HG03460 (cell line): ENCODE results near the gene CFTR.

Experiments used
- ATAC-seq: cut with Tn5 transposase; IDR thresholded peaks from one replicate; pipeline ENCODE4 v1.9.1; 2021; ENCODE audit not compliant: unreplicated experiment

Gene CFTR

GRCh38 chr7:117582219-117582704, 102.4 kb downstream of the CFTR start:
- no peak for ATAC-seq

- ATAC-seq: no peak
Measured at GRCh38 chr7:117587931-117588330, 108.1 kb downstream of the CFTR start.

- ATAC-seq: no peak
Measured at GRCh38 chr7:117588352-117588794, 108.5 kb downstream of the CFTR start.

- no peak for ATAC-seq
Measured at GRCh38 chr7:117590191-117590590, 110.4 kb downstream of the CFTR start.

GRCh38 chr7:117592011-117592635, 112.3 kb downstream of the CFTR start:
- ATAC-seq: no peak

GRCh38 chr7:117596134-117596533, 116.3 kb downstream of the CFTR start:
- ATAC-seq: no peak

- no peak for ATAC-seq
Measured at GRCh38 chr7:117597755-117598154, 117.9 kb downstream of the CFTR start.

GRCh38 chr7:117600911-117601310, 121.1 kb downstream of the CFTR start:
- ATAC-seq: no peak

GRCh38 chr7:117603627-117604026, 123.8 kb downstream of the CFTR start:
- ATAC-seq: no peak

GRCh38 chr7:117605712-117606111, 125.9 kb downstream of the CFTR start:
- ATAC-seq: no peak

- no peak for ATAC-seq
Measured at GRCh38 chr7:117606132-117606531, 126.3 kb downstream of the CFTR start.

GRCh38 chr7:117610396-117610795, 130.6 kb downstream of the CFTR start:
- no peak for ATAC-seq

GRCh38 chr7:117612637-117613036, 132.8 kb downstream of the CFTR start:
- ATAC-seq: no peak

GRCh38 chr7:117616694-117617093, 136.9 kb downstream of the CFTR start:
- ATAC-seq: no peak

GRCh38 chr7:117619681-117620080, 139.9 kb downstream of the CFTR start:
- no peak for ATAC-seq

- no peak for ATAC-seq
Measured at GRCh38 chr7:117621075-117621618, 141.3 kb downstream of the CFTR start.

GRCh38 chr7:117623606-117624005, 143.8 kb downstream of the CFTR start:
- no peak for ATAC-seq

GRCh38 chr7:117630501-117630900, 150.7 kb downstream of the CFTR start:
- ATAC-seq: no peak

GRCh38 chr7:117630907-117631564, 151.2 kb downstream of the CFTR start:
- no peak for ATAC-seq

GRCh38 chr7:117631652-117632051, 151.8 kb downstream of the CFTR start:
- no peak for ATAC-seq

GRCh38 chr7:117637937-117638336, 158.1 kb downstream of the CFTR start:
- ATAC-seq: no peak

- ATAC-seq: no peak
Measured at GRCh38 chr7:117639966-117640365, 160.1 kb downstream of the CFTR start.
